Stomach (tissue), 9 donors: ENCODE results near the gene GOLGA1. TPM values are rescaled to one million over a fixed set of nuclear protein-coding genes. Genes with fewer than 3 reads are reported as not detected.
"Not testable (repeated sequence)": the region's sequence is repeated elsewhere in the genome, so short reads cannot be mapped to it uniquely, and the experiment has no call there.

Experiments
- DNase-seq, 2 donors: peaks; one replicate each; pipeline versions ENCODE4 v3.0.0 to v3.0.0-alpha.2; 2013 to 2019
- H3K27ac ChIP-seq, 5 donors: fragments of 200-600 bp in 4 of 5; sonication (generic) in 4 of 5; one replicate each; pipeline ENCODE4 v1.5.1; 2013 to 2019; ENCODE audit warnings: mild to moderate bottlenecking in 1 of 5, moderate library complexity in 1 of 5
- H3K27me3 ChIP-seq, 3 donors: fragments of 200-600 bp; sonication (generic); one replicate each; pipeline ENCODE4 v1.5.1; 2017 to 2019; ENCODE audit warnings: mixed run types in 1 of 3
- H3K36me3 ChIP-seq, 4 donors: fragments of 200-600 bp; sonication (generic); 1 replicate in 3 of 4; 2 replicates in 1 of 4; pipeline ENCODE4 v1.5.1; 2016 to 2019
- H3K4me1 ChIP-seq, 4 donors: fragments of 200-600 bp; sonication (generic); one replicate each; pipeline ENCODE4 v1.5.1; 2016 to 2019
- H3K4me3 ChIP-seq, 4 donors: fragments of 200-600 bp; sonication (generic) in 3 of 4; one replicate each; pipeline ENCODE4 v1.5.1; 2016 to 2019; ENCODE audit warnings: mild to moderate bottlenecking in 1 of 4
- H3K9me3 ChIP-seq, 4 donors: fragments of 200-600 bp; sonication (generic); one replicate each; pipeline ENCODE4 v1.5.1; 2016 to 2019
- CTCF ChIP-seq, 7 experiments: fragments of 450-650 bp in 4 of 7; fragments of 200-600 bp in 3 of 7; sonication (generic) in 3 of 7; IDR thresholded peaks; one replicate each; pipeline ENCODE4 v1.5.1; 2016 to 2019; ENCODE audit warnings: antibody characterized with exemption in 7 of 7, control low read depth in 2 of 7, mild to moderate bottlenecking in 1 of 7
- EP300 ChIP-seq: sonication (generic); formaldehyde crosslinking; IDR thresholded peaks from one replicate; pipeline ENCODE4 v1.6.1; 2017; ENCODE audit warnings: antibody characterized with exemption
- POLR2A ChIP-seq, 4 donors: fragments of 450-650 bp; IDR thresholded peaks; one replicate each; pipeline ENCODE4 v1.6.1; 2016; ENCODE audit warnings: antibody characterized with exemption in 4 of 4, control low read depth in 2 of 4, mild to moderate bottlenecking in 1 of 4, moderate library complexity in 1 of 4
- POLR2AphosphoS5 ChIP-seq, 3 donors: sonication (generic); formaldehyde crosslinking; IDR thresholded peaks; one replicate each; pipeline ENCODE4 v1.6.1; 2016; ENCODE audit warnings: antibody characterized with exemption in 3 of 3
- WGBS, 5 donors: extraction: QIAGEN DNeasy Blood & Tissue Kit in 3 of 5; methylation state at CpG; one replicate each; pipeline versions ENCODE4 v1.1.5 to v1.1.7; 2013 to 2018; 5-methylcytosine and 5-hydroxymethylcytosine counted together
- intact Hi-C: fragments of 100-400 bp; cut with DNase I; formaldehyde crosslinking; loops from one replicate; pipeline ENCODE4 v1.15.1; 2023; ENCODE audit warnings: low total_unique reads
- polyA plus RNA-seq, 3 donors: library from polyadenylated mRNA; stranded (reverse); fragments of 200-250 nt; gene quantifications; one replicate each; pipeline ENCODE4 v1.2.3, GENCODE V29; 2013
- total RNA-seq, 5 donors: library from RNA; depleted of rRNA; stranded (reverse); fragments of >200 nt; gene quantifications; one replicate each; pipeline versions ENCODE4 v1.1.0 to v1.2.3, GENCODE V29; 2014 to 2016
- donor health status: healthy with polysubstance abuse.
- donor health status: Bipolar disorder and iron deficiency.
- donor health status: healthy.

The GOLGA1 gene
- total and polyA plus RNA-seq, 8 donors = 4.1 to 88.4 (median 18.1) TPM

GRCh38 chr9:124932333-124932732 is 8.6 kb downstream of the GOLGA1 start:
- no peaks in the 10 kb centered on the region for H3K4me1 ChIP-seq
- intact Hi-C loops = no loop called here
- 76 to 100% (median 85%) methylated on average over 1 of the region's 1 CpG for WGBS, 5 donors
- H3K36me3 ChIP-seq = peaks cover 13 to 100% (median 97%) of the 10 kb centered on the region in 4 donors
- no peak overlapping the region for H3K4me3 ChIP-seq
- no peaks in the 10 kb centered on the region for H3K27me3 ChIP-seq
- H3K27ac ChIP-seq = no peak overlapping the region
- no peak for DNase-seq
- TF ChIP-seq CTCF (IDR thresholded peaks at IDR 0.05) = no peak
- TF ChIP-seq POLR2A (IDR thresholded peaks at IDR 0.05) = no peak
- TF ChIP-seq EP300 = no peak
- TF ChIP-seq POLR2AphosphoS5 (IDR thresholded peaks at IDR 0.05) = no peak
- no peaks in the 10 kb centered on the region for H3K9me3 ChIP-seq

GRCh38 chr9:124929464-124929863 is 11.4 kb downstream of the GOLGA1 start:
- intact Hi-C loops = no loop called here
- WGBS, 5 donors = 87 to 97% (median 92%) methylated on average over 3 of the region's 3 CpGs
- H3K27me3 ChIP-seq = no peaks in the 10 kb centered on the region
- no peak for TF ChIP-seq EP300
- TF ChIP-seq POLR2AphosphoS5 (IDR thresholded peaks at IDR 0.05) = no peak
- no peak for TF ChIP-seq CTCF (IDR thresholded peaks at IDR 0.05)
- TF ChIP-seq POLR2A (IDR thresholded peaks at IDR 0.05) = no peak
- no peak overlapping the region for H3K27ac ChIP-seq
- no peaks in the 10 kb centered on the region for H3K4me1 ChIP-seq
- H3K4me3 ChIP-seq = no peak overlapping the region
- DNase-seq = no peak
- peaks cover 13 to 99% (median 98%) of the 10 kb centered on the region in 4 donors for H3K36me3 ChIP-seq
- no peaks in the 10 kb centered on the region for H3K9me3 ChIP-seq

GRCh38 chr9:124928116-124928515 is 12.8 kb downstream of the GOLGA1 start:
- intact Hi-C loops = no loop called here
- Histone ChIP-seq H3K27ac (no peak overlapping the region), H3K27me3 (no peaks in the 10 kb centered on the region), H3K4me1 (no peaks in the 10 kb centered on the region), H3K36me3 (peaks cover 13 to 99% (median 98%) of the 10 kb centered on the region in 4 donors), H3K9me3 (no peaks in the 10 kb centered on the region), H3K4me3 (no peak overlapping the region)
- 84 to 93% (median 91%) methylated on average over 3 of the region's 3 CpGs for WGBS, 5 donors
- DNase-seq = no peak
- TF ChIP-seq POLR2A (IDR thresholded peaks at IDR 0.05) = no peak
- TF ChIP-seq EP300 = no peak
- TF ChIP-seq CTCF (IDR thresholded peaks at IDR 0.05) = no peak
- TF ChIP-seq POLR2AphosphoS5 (IDR thresholded peaks at IDR 0.05) = no peak

GRCh38 chr9:124920394-124920793 is 20.5 kb downstream of the GOLGA1 start:
- peaks cover 18 to 87% (median 85%) of the 10 kb centered on the region in 4 donors for H3K36me3 ChIP-seq
- 72 to 83% (median 77%) methylated on average over 6 of the region's 6 CpGs for WGBS, 5 donors
- H3K4me1 ChIP-seq, H3K27ac ChIP-seq, H3K4me3 ChIP-seq, H3K9me3 ChIP-seq, intact Hi-C loops, H3K27me3 ChIP-seq: not testable (repeated sequence)
- peak in 1 of 2 donors; percentile 16 for DNase-seq

- H3K27ac ChIP-seq = no peak overlapping the region
- H3K4me1 ChIP-seq = no peaks in the 10 kb centered on the region
- peaks cover 30 to 88% (median 86%) of the 10 kb centered on the region in 4 donors for H3K36me3 ChIP-seq
- WGBS, 5 donors = 75 to 98% (median 97%) methylated on average over 5 of the region's 5 CpGs
- no peak overlapping the region for H3K4me3 ChIP-seq
- no peak for DNase-seq
- H3K27me3 ChIP-seq = no peaks in the 10 kb centered on the region
- intact Hi-C loops = no loop called here
- TF ChIP-seq POLR2AphosphoS5 (IDR thresholded peaks at IDR 0.05) (no peak), POLR2A (IDR thresholded peaks at IDR 0.05) (no peak), CTCF (IDR thresholded peaks at IDR 0.05) (no peak), EP300 (no peak)
- no peaks in the 10 kb centered on the region for H3K9me3 ChIP-seq
Measured at GRCh38 chr9:124914753-124915405, 26.0 kb downstream of the GOLGA1 start.
